Memory B cell (primary cell): Measurements from ENCODE around the gene PLEKHH2.
"Not testable (repeated sequence)": the region's sequence is repeated elsewhere in the genome, so short reads cannot be mapped to it uniquely, and the experiment has no call there.

Source experiments
- ATAC-seq: fragments of 150-1000 bp; cut with Tn5 transposase; 2 replicates; pipeline ENCODE4 v1.10.0; 2021; ENCODE audit warnings: low read depth, mild to moderate bottlenecking, moderate library complexity
- DNase-seq, 2 donors: peaks; one replicate each; pipeline ENCODE4 v3.0.0; 2022; ENCODE audit warnings: low spot score in 2 of 2
- H3K27ac Mint-ChIP-seq: one replicate; pipeline ENCODE4 v1.8.0; 2022; ENCODE audit warnings: mild to moderate bottlenecking, moderate library complexity, mixed read lengths
- H3K27me3 Mint-ChIP-seq: one replicate; pipeline ENCODE4 v1.8.0; 2022; ENCODE audit warnings: mixed read lengths
- H3K36me3 Mint-ChIP-seq: one replicate; pipeline ENCODE4 v1.8.0; 2022; ENCODE audit warnings: mild to moderate bottlenecking, mixed read lengths
- H3K4me1 Mint-ChIP-seq: one replicate; pipeline ENCODE4 v1.8.0; 2022; ENCODE audit warnings: mixed read lengths
- H3K4me3 Mint-ChIP-seq: one replicate; pipeline ENCODE4 v1.8.0; 2022; ENCODE audit warnings: mild to moderate bottlenecking, moderate library complexity, mixed read lengths
- H3K9me3 Mint-ChIP-seq: one replicate; pipeline ENCODE4 v1.8.0; 2022; ENCODE audit warnings: mixed read lengths

The PLEKHH2 gene

DNA sequence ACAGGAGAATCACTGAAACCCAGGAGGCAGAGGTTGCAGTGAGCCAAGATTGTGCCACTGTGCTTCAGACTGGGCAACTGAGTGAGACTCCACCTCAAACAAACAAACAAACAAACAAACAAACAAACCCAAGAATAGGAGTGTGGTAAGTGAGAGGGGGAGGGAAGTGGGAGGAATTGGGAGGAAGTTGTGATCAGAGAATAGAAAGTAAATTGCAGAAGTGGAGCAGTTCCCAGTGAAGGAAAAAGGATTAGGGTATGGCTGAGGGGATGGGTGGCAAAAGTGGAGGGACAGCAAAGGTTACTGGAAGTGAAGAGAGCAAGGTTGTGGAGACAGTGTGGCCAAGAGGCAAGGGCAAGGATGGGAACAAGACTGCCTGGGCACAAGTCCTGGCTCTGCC, 80.3 kb downstream of the PLEKHH2 start:
- Mint-ChIP-seq H3K27ac (no peak overlapping the region), H3K9me3 (peaks cover 2% of the 10 kb centered on the region), H3K36me3 (no peaks in the 10 kb centered on the region), H3K4me3 (no peak overlapping the region), H3K27me3 (no peaks in the 10 kb centered on the region), H3K4me1 (peaks cover 7% of the 10 kb centered on the region)
- DNase-seq: no peak
- ATAC-seq: no peak

GRCh38 chr2:43718530-43719124, 81.6 kb downstream of the PLEKHH2 start:
- Mint-ChIP-seq H3K27me3 (peaks cover under 1% of the 10 kb centered on the region), H3K4me3 (no peak overlapping the region), H3K36me3 (no peaks in the 10 kb centered on the region), H3K9me3 (peaks cover 2% of the 10 kb centered on the region), H3K27ac (no peak overlapping the region), H3K4me1 (peaks cover 7% of the 10 kb centered on the region)
- DNase-seq (no peak), ATAC-seq (no peak)

DNA sequence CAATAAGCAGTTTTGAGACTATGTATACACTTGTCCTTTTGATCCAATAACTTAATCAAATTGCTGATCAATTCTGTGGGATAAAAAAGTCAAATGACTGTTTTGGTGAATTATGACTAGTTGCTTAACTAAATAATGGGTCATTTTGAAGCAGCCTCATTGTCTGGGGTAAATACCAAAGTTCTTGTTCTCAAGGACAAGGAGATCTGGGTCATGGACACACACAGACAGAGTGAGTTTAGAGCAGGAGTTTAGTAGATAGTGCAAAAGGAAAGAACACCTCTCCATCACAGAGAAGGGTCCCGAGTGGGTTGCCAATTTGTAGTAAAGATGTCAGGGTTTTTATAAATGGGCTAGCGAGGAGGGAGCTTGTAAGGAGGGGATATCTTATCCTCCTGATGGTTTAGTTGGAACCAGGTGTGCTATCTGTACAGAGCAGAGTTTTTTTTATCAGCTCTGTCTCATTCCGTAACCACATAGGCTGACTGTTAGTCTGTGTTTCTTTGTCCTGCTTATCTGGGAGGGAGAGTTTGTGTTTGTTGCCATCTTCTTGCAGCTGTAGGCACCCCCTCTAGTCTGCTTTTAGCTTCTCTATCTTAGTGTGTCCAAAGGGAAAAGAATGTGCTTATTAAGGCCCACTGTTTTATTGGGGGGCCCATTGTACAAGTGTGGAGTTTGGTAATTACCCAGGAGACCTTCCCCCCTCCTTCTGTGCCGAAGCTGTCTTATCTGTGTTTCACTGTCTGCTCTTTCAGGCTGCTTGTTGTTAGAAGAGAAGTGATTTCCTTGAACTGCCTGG, 87.9 kb downstream of the PLEKHH2 start:
- H3K4me1 Mint-ChIP-seq: no peaks in the 10 kb centered on the region
- peaks cover 1% of the 10 kb centered on the region for H3K27me3 Mint-ChIP-seq
- no peak overlapping the region for H3K27ac Mint-ChIP-seq
- no peaks in the 10 kb centered on the region for H3K9me3 Mint-ChIP-seq
- DNase-seq: no peak
- H3K36me3 Mint-ChIP-seq: no peaks in the 10 kb centered on the region
- H3K4me3 Mint-ChIP-seq: no peak overlapping the region
- ATAC-seq: no peak

DNA sequence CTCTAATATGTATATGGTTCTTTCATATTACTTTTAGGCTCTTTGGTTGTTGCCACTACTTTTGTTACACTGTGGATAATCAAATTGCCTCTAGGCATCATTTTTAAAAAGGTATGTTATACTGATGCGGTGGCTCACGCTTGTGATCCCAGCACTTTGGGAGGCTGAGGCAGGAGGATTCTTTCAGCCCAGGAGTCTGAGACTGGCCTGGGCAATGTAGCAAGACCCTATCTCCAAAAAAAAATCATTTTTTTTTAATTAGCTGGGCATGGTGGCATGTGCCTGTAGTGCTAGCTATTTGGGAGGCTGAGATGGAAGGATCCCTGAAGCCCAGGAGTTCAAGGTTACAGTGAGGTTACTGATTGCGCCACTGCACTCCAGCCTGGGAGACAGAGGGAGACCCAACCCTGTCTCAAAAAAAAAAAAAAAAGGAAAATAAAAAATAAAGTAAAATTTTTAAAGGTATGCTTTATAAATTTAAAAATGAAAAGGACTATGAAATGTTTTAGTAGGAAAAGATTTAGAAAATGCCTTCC, 88.7 kb downstream of the PLEKHH2 start:
- no peak overlapping the region for H3K4me3 Mint-ChIP-seq
- no peak overlapping the region for H3K27ac Mint-ChIP-seq
- H3K9me3 Mint-ChIP-seq: no peaks in the 10 kb centered on the region
- ATAC-seq: no peak
- peaks cover 1% of the 10 kb centered on the region for H3K27me3 Mint-ChIP-seq
- no peaks in the 10 kb centered on the region for H3K4me1 Mint-ChIP-seq
- DNase-seq: no peak
- H3K36me3 Mint-ChIP-seq: no peaks in the 10 kb centered on the region

DNA sequence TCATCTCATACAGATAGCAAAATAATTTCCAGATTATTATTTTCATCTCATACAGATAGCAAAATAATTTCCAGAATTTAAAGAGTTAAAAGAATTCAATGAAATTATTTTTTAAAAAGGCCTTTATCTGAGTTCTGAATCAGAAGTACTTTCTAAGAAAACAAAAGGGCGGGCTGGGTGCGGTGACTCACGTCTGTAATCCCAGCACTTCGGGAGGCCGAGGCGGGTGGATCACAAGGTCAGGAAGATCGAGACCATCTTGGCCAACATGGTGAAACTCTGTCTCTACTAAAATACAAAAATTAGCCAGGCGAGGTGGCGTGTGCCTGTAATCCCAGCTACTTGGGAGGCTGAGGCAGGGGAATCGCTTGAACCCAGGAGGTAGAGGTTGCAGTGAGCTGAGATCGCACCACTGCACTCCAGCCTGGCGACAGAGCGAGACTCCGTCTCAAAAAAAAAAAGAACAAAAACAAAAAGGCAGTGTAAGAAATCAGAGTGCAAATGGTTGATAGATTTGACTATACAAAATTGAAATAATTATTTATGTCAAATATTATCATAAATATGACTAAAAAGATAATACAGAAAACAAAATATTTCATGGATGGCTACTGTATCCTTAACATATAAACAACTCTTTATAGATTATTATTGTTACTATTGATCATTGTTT, 90.0 kb downstream of the PLEKHH2 start:
- not testable (repeated sequence) for H3K27ac Mint-ChIP-seq, ATAC-seq, H3K27me3 Mint-ChIP-seq, H3K4me1 Mint-ChIP-seq, H3K36me3 Mint-ChIP-seq, H3K4me3 Mint-ChIP-seq, H3K9me3 Mint-ChIP-seq, DNase-seq

DNA sequence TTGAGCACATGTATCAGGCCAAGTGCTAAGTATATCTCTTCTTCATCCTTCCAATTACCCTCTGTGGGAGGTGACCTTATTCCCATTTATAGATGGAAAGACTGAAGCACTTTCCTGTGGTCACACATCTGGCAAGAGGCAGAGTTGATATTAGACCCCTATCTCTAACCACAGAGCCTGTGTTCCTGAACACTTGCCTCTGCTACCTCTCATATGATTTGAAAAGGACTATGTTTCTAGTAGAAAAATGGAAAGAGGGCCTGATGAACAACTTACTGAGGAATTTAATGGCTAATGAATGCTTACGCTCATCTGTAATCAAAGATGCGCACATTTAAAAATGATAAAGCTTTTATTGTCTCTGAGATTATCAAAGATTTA, 90.6 kb downstream of the PLEKHH2 start:
- ATAC-seq (no peak), DNase-seq (no peak)
- no peaks in the 10 kb centered on the region for H3K4me1 Mint-ChIP-seq
- H3K36me3 Mint-ChIP-seq: no peaks in the 10 kb centered on the region
- no peaks in the 10 kb centered on the region for H3K9me3 Mint-ChIP-seq
- no peak overlapping the region for H3K4me3 Mint-ChIP-seq
- H3K27ac Mint-ChIP-seq: no peak overlapping the region
- peaks cover 7% of the 10 kb centered on the region for H3K27me3 Mint-ChIP-seq

DNA sequence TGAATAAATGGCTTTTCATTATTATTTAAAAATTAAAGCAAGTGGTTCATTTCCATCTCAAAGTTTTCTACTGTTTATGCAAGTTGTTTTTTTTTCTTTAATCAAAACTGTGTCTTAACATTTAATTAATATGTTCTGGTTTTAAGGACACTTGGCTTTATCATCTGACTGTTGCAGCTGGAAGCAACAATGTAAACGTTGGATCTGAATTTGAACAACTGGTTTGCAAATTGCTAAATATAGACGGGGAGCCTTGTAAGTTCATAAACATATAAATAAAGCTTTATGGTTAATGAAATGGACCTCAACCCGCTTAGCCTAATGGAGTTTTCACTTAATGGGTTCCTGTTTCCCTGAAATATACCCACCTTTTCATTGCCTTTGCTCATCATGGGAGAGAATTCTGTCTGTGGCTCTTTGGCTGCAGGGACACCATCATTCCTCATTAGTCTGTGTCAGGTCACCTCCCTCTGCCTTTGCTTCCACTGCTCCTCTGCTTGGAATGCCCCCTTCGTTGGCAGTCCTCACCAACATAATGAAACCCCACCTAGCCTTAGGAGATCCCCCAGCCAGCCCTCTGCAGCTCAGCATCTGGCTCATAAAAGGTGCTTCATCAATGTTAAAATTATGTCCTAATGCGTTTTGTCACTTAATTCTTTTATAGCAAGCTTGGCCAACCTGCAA, 92.6 kb downstream of the PLEKHH2 start:
- Mint-ChIP-seq H3K9me3 (no peaks in the 10 kb centered on the region), H3K27me3 (peaks cover 8% of the 10 kb centered on the region), H3K4me3 (no peak overlapping the region), H3K36me3 (no peaks in the 10 kb centered on the region), H3K4me1 (no peaks in the 10 kb centered on the region), H3K27ac (no peak overlapping the region)
- DNase-seq (no peak), ATAC-seq (no peak)

DNA sequence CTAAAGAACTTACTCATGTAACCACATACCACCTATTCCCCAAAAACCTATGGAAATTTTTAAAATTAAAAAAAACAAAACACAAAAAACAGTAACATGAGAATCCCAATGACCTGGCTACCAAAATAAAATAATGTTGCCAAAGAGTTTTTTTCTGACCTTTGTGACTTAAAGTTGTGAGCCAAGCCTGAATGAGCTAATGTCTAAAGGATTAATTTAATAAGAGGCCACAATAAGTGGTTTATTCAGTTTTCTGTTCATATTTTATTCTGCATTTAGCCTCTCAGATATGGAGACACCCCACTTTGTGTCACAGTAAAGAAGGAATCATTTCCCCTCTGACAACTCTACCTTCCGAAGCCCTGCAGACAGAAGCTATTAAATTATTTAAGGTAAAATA, 94.2 kb downstream of the PLEKHH2 start:
- no peak for DNase-seq
- H3K9me3 Mint-ChIP-seq: no peaks in the 10 kb centered on the region
- H3K27me3 Mint-ChIP-seq: peaks cover 8% of the 10 kb centered on the region
- no peaks in the 10 kb centered on the region for H3K4me1 Mint-ChIP-seq
- no peaks in the 10 kb centered on the region for H3K36me3 Mint-ChIP-seq
- H3K27ac Mint-ChIP-seq: no peak overlapping the region
- H3K4me3 Mint-ChIP-seq: no peak overlapping the region
- ATAC-seq: no peak

DNA sequence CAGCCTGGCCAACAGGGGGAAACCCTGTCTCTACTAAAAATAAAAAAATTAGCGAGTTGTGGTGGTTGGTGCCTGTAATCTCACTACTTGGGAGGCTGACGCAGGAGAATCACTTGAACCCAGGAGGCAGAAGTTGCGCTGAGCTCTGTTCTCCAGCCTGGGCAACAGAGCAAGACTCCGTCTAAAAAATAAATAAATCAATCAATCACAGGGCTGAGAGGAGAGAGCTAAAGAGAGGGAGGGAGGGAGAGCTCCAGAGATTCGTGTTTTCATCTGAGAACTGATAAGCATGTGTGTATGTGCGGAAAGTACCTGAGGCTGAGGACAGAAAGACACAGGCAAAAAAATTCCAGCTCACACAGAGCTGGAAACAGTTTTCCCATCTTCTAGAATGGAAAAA, 99.6 kb downstream of the PLEKHH2 start:
- no peak overlapping the region for H3K4me3 Mint-ChIP-seq
- no peak for DNase-seq
- no peak overlapping the region for H3K27ac Mint-ChIP-seq
- H3K4me1 Mint-ChIP-seq: no peaks in the 10 kb centered on the region
- ATAC-seq: no peak
- H3K27me3 Mint-ChIP-seq: peaks cover 12% of the 10 kb centered on the region
- H3K36me3 Mint-ChIP-seq: no peaks in the 10 kb centered on the region
- no peaks in the 10 kb centered on the region for H3K9me3 Mint-ChIP-seq

GRCh38 chr2:43737097-43737854, 100.2 kb downstream of the PLEKHH2 start:
- no peak for ATAC-seq
- Mint-ChIP-seq H3K4me1 (no peaks in the 10 kb centered on the region), H3K27me3 (peaks cover 10% of the 10 kb centered on the region), H3K9me3 (no peaks in the 10 kb centered on the region), H3K4me3 (no peak overlapping the region), H3K27ac (no peak overlapping the region), H3K36me3 (no peaks in the 10 kb centered on the region)
- DNase-seq: no peak

- no peak for ATAC-seq
- no peak for DNase-seq
- H3K4me3 Mint-ChIP-seq: no peak overlapping the region
- H3K27ac Mint-ChIP-seq: no peak overlapping the region
- no peaks in the 10 kb centered on the region for H3K4me1 Mint-ChIP-seq
- H3K36me3 Mint-ChIP-seq: no peaks in the 10 kb centered on the region
- no peaks in the 10 kb centered on the region for H3K9me3 Mint-ChIP-seq
- H3K27me3 Mint-ChIP-seq: peaks cover 7% of the 10 kb centered on the region
Measured at GRCh38 chr2:43737855-43738254, 100.8 kb downstream of the PLEKHH2 start.

- H3K36me3 Mint-ChIP-seq: no peaks in the 10 kb centered on the region
- peaks cover 6% of the 10 kb centered on the region for H3K27me3 Mint-ChIP-seq
- no peak overlapping the region for H3K27ac Mint-ChIP-seq
- H3K4me3 Mint-ChIP-seq: no peak overlapping the region
- DNase-seq (no peak), ATAC-seq (no peak)
- H3K4me1 Mint-ChIP-seq: no peaks in the 10 kb centered on the region
- H3K9me3 Mint-ChIP-seq: no peaks in the 10 kb centered on the region
Measured at GRCh38 chr2:43738257-43738656, 101.2 kb downstream of the PLEKHH2 start.

DNA sequence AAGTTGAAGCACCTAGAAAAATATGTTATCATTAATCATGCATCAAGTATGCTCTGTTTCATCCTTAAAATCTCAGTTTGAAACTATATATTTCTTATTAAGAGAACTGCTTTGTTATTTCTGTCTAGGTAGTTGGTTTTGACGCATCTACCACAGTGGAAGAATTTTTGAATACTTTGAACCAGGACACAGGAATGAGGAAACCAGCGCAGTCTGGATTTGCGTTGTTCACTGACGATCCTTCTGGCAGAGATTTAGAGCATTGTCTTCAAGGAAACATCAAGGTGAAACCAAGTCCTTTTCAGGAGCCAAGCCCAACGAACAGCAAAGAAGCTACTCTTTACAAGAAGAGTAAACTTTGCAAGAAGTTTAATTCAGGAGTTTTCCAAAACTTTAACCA, 106.6 kb downstream of the PLEKHH2 start:
- no peaks in the 10 kb centered on the region for H3K4me1 Mint-ChIP-seq
- H3K27ac Mint-ChIP-seq: no peak overlapping the region
- H3K9me3 Mint-ChIP-seq: no peaks in the 10 kb centered on the region
- H3K27me3 Mint-ChIP-seq: peaks cover 5% of the 10 kb centered on the region
- DNase-seq: no peak
- ATAC-seq: no peak
- H3K36me3 Mint-ChIP-seq: no peaks in the 10 kb centered on the region
- no peak overlapping the region for H3K4me3 Mint-ChIP-seq
